Measurements from ENCODE around the gene PRKAB2.

The PRKAB2 gene

GRCh38 chr1:147105909-147106308, 66.4 kb downstream of the PRKAB2 start:
- Histone ChIP-seq H3K9me3 (ENCODE audit: insufficient read depth, low read length) (no peaks in the 10 kb centered on the region), H3K4me1 (ENCODE audit: low read length) (no peaks in the 10 kb centered on the region), H3K27me3 (ENCODE audit: low read depth, low read length) (0 out of 2 replicates have a peak, but pooled peaks cover 6% of the 10 kb centered on the region), H3K27ac (ENCODE audit: low read length) (no peak overlapping the region), H3K9ac (ENCODE audit: low read length) (no peak overlapping the region), H3K79me2 (ENCODE audit: low read length) (no peaks in the 10 kb centered on the region), H3K4me3 (ENCODE audit: low read length) (no peak overlapping the region), H3K4me2 (ENCODE audit: low read length) (no peak overlapping the region), H4K20me1 (ENCODE audit: insufficient read depth, low read length) (no peaks in the 10 kb centered on the region), H2AFZ (ENCODE audit: low read depth, low read length) (no peak overlapping the region), H3K36me3 (replicated peaks; ENCODE audit: low read depth, low read length) (no peaks in the 10 kb centered on the region)
- TF ChIP-seq CTCF (IDR thresholded peaks at IDR 0.05; ENCODE audit: low read depth, low read length) = no peak
- no peak for TF ChIP-seq EZH2phosphoT487 (IDR thresholded peaks at IDR 0.05; ENCODE audit: low read depth)

All from OCI-LY3 (cell line).